ENCODE measurements around the gene GNG7. TPM values are rescaled to one million over a fixed set of nuclear protein-coding genes. Genes with fewer than 3 reads are reported as not detected.

The GNG7 gene
- total RNA-seq, 1 experiment from 2014 or later: 9.6 TPM

DNA sequence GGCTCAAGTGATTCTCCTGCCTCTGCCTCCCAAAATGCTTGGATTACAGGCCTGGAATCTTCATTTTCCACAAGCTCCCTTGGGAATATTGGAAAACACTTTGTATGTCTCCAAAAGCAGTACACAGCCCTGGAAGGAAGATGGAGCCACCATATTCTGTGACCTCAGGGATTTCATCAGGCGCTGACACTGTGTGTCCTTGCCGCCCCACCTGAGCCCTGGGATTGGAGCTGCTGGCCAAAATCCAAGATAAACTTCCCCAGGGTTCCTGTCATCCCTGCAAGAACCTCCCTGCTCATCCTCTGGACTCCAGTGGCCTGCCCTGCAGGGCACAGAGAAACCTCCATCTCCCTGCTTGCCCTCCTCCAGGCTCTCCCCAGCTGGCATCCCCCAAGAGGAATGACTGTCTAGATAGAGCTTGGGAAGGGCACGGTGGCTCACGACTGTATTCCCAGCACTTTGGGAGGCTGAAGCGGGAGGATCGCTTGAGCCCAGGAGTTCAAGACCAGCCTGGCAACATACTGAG lies 1.3 kb upstream of the GNG7 start:
- ATAC-seq (no peak), DNase-seq (ENCODE audit: low spot score) (no peak)
- no peaks in the 10 kb centered on the region for H3K36me3 Mint-ChIP-seq
- H3K27ac Mint-ChIP-seq: no peak overlapping the region
- no peak overlapping the region for H3K4me3 Mint-ChIP-seq
- ChIA-PET CTCF (interaction anchor here (0.7 to 1.7 kb wide), 4 partner anchors 42 to 61 kb away, joined by 3 to 7 read pairs (median 4); no protein-coding TSS in a partner anchor), POLR2A (no interaction called here)
- H3K4me1 Mint-ChIP-seq: peaks cover 16% of the 10 kb centered on the region
- H3K9me3 Mint-ChIP-seq: no peaks in the 10 kb centered on the region
- TF ChIP-seq GABPB1 (CRISPR knock-in tag; IDR thresholded peaks at IDR 0.05) (peak; percentile 87), JUN (CRISPR knock-in tag; IDR thresholded peaks at IDR 0.05) (no peak), CREM (CRISPR knock-in tag; IDR thresholded peaks at IDR 0.05) (no peak)
- TF ChIP-seq, protein P1, sequence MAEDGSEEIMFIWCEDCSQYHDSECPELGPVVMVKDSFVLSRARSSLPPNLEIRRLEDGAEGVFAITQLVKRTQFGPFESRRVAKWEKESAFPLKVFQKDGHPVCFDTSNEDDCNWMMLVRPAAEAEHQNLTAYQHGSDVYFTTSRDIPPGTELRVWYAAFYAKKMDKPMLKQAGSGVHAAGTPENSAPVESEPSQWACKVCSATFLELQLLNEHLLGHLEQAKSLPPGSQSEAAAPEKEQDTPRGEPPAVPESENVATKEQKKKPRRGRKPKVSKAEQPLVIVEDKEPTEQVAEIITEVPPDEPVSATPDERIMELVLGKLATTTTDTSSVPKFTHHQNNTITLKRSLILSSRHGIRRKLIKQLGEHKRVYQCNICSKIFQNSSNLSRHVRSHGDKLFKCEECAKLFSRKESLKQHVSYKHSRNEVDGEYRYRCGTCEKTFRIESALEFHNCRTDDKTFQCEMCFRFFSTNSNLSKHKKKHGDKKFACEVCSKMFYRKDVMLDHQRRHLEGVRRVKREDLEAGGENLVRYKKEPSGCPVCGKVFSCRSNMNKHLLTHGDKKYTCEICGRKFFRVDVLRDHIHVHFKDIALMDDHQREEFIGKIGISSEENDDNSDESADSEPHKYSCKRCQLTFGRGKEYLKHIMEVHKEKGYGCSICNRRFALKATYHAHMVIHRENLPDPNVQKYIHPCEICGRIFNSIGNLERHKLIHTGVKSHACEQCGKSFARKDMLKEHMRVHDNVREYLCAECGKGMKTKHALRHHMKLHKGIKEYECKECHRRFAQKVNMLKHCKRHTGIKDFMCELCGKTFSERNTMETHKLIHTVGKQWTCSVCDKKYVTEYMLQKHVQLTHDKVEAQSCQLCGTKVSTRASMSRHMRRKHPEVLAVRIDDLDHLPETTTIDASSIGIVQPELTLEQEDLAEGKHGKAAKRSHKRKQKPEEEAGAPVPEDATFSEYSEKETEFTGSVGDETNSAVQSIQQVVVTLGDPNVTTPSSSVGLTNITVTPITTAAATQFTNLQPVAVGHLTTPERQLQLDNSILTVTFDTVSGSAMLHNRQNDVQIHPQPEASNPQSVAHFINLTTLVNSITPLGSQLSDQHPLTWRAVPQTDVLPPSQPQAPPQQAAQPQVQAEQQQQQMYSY (CRISPR knock-in tag; IDR thresholded peaks at IDR 0.05): no peak
- peaks cover 28% of the 10 kb centered on the region for H3K27me3 Mint-ChIP-seq (ENCODE audit: low read depth)

DNA sequence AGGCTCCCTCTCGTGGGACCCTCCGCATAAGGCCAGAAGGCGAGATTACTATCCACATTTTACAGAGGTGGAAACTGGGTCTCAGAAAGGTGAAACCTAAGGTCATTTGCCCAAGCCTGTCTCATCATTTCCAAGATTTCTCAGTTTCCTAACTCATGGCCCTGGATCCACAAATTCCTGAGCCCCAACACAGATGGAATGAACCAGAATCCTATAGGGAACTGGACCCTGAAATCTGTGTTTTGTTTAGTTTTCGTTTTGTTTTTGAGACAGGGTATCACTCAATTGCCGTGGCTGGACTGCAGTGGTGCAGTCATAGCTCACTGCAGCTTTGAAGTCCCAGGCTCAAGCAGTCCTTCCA lies 563 bp upstream of the GNG7 start:
- H3K36me3 Mint-ChIP-seq: no peaks in the 10 kb centered on the region
- CTCF ChIA-PET: interaction anchor here (1.0 to 1.7 kb wide), 3 partner anchors 42 to 54 kb away, joined by 3 to 7 read pairs (median 3); no protein-coding TSS in a partner anchor
- peak overlapping the region; percentile 40; the same call in 1 of the 2 replicates for H3K4me3 Mint-ChIP-seq
- POLR2A ChIA-PET: no interaction called here
- no peak for ATAC-seq
- H3K9me3 Mint-ChIP-seq: no peaks in the 10 kb centered on the region
- TF ChIP-seq, protein P2, sequence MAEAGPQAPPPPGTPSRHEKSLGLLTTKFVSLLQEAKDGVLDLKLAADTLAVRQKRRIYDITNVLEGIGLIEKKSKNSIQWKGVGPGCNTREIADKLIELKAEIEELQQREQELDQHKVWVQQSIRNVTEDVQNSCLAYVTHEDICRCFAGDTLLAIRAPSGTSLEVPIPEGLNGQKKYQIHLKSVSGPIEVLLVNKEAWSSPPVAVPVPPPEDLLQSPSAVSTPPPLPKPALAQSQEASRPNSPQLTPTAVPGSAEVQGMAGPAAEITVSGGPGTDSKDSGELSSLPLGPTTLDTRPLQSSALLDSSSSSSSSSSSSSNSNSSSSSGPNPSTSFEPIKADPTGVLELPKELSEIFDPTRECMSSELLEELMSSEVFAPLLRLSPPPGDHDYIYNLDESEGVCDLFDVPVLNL (CRISPR knock-in tag; IDR thresholded peaks at IDR 0.05; ENCODE audit: borderline replicate concordance, low read depth): no peak
- TF ChIP-seq ZNF317 (CRISPR knock-in tag; IDR thresholded peaks at IDR 0.05; ENCODE audit: borderline replicate concordance, low read depth) (no peak), TP53 (CRISPR knock-in tag; IDR thresholded peaks at IDR 0.05) (no peak)
- TF ChIP-seq, protein P3, sequence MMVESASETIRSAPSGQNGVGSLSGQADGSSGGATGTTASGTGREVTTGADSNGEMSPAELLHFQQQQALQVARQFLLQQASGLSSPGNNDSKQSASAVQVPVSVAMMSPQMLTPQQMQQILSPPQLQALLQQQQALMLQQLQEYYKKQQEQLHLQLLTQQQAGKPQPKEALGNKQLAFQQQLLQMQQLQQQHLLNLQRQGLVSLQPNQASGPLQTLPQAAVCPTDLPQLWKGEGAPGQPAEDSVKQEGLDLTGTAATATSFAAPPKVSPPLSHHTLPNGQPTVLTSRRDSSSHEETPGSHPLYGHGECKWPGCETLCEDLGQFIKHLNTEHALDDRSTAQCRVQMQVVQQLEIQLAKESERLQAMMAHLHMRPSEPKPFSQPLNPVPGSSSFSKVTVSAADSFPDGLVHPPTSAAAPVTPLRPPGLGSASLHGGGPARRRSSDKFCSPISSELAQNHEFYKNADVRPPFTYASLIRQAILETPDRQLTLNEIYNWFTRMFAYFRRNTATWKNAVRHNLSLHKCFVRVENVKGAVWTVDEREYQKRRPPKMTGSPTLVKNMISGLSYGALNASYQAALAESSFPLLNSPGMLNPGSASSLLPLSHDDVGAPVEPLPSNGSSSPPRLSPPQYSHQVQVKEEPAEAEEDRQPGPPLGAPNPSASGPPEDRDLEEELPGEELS (CRISPR knock-in tag; IDR thresholded peaks at IDR 0.05): no peak
- peaks cover 25% of the 10 kb centered on the region for H3K27me3 Mint-ChIP-seq (ENCODE audit: low read depth)
- no peak for DNase-seq (ENCODE audit: low spot score)
- peak overlapping the region; percentile 53; the same call in 1 of the 2 replicates for H3K27ac Mint-ChIP-seq
- H3K4me1 Mint-ChIP-seq: peaks cover 16% of the 10 kb centered on the region

DNA sequence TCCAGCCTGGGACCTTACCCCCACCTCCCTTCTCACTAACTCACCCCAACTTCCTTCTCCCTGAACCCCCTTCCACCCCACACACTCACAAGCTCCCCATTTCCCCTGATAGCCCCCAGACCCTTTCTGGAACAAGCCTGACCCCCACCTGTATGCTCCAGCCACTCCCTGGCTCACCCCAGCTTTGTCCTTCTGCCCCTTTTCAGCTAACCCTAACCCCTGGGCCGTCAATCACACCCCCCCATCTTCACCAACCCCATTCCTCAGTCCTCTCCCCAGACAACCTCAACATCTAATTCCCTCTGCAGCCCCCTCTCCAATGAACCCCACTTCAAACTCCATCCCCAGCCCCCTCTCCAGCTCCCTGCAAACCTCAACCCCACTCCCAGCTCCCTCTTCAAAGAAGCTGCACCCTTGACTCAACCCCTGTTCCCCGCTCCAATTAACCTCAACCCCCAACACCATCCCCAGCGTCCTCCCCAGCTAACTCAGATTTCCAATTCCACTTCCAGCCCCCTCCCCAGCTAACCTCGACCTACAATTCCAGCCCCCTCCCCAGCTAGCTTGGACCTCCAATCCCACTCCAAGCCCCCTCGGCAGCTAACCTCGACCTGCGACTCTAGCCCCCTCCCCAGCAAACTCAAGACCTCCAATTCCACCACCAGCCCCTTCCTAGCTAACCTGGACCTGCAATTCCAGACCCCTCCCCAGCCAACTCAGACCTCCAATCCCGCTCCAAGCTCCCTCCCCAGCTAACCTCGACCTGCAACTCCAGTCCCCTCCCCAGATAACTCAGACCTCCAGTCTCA lies 929 bp downstream of the GNG7 start:
- peaks cover 24% of the 10 kb centered on the region for H3K27me3 Mint-ChIP-seq (ENCODE audit: low read depth)
- no peak for DNase-seq (ENCODE audit: low spot score)
- H3K36me3 Mint-ChIP-seq: no peaks in the 10 kb centered on the region
- peaks cover 16% of the 10 kb centered on the region for H3K4me1 Mint-ChIP-seq
- no peak for ATAC-seq
- TF ChIP-seq, protein P4, sequence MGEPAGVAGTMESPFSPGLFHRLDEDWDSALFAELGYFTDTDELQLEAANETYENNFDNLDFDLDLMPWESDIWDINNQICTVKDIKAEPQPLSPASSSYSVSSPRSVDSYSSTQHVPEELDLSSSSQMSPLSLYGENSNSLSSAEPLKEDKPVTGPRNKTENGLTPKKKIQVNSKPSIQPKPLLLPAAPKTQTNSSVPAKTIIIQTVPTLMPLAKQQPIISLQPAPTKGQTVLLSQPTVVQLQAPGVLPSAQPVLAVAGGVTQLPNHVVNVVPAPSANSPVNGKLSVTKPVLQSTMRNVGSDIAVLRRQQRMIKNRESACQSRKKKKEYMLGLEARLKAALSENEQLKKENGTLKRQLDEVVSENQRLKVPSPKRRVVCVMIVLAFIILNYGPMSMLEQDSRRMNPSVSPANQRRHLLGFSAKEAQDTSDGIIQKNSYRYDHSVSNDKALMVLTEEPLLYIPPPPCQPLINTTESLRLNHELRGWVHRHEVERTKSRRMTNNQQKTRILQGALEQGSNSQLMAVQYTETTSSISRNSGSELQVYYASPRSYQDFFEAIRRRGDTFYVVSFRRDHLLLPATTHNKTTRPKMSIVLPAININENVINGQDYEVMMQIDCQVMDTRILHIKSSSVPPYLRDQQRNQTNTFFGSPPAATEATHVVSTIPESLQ (CRISPR knock-in tag; IDR thresholded peaks at IDR 0.05): no peak
- TF ChIP-seq KAT7 (CRISPR knock-in tag; IDR thresholded peaks at IDR 0.05; ENCODE audit: borderline replicate concordance): no peak
- no peak for TF ChIP-seq RELA (CRISPR knock-in tag; IDR thresholded peaks at IDR 0.05; ENCODE audit: borderline replicate concordance)
- TF ChIP-seq TP53 (CRISPR knock-in tag; IDR thresholded peaks at IDR 0.05): no peak
- no peak for TF ChIP-seq ZNF138 (CRISPR knock-in tag; conservative IDR thresholded peaks at IDR 0.05)
- H3K4me3 Mint-ChIP-seq: peak overlapping the region; percentile 79
- POLR2A ChIA-PET: interaction anchor here (0.7 to 1.4 kb wide), 4 partner anchors 19 to 1128 kb away, joined by 3 to 9 read pairs (median 5); no protein-coding TSS in a partner anchor
- CTCF ChIA-PET: interaction anchor here (0.6 to 2.1 kb wide), 13 partner anchors 23 to 1364 kb away, joined by 3 to 13 read pairs (median 4); partner anchors contain the start of genes SGTA and ZNF555
- no peaks in the 10 kb centered on the region for H3K9me3 Mint-ChIP-seq
- no peak overlapping the region for H3K27ac Mint-ChIP-seq

Measured in WTC11 (cell line).